T-helper 17 cell (primary cell): ENCODE measurements around the gene SMCO3. TPM values are rescaled to one million over a fixed set of nuclear protein-coding genes. Genes with fewer than 3 reads are reported as not detected.

Source experiments
- ATAC-seq: fragments of 150-1000 bp; cut with Tn5 transposase; 2 replicates; pipeline ENCODE4 v1.10.0; 2021; ENCODE audit warnings: mild to moderate bottlenecking, moderate library complexity
- DNase-seq, 3 donors: peaks; one replicate each; pipeline versions ENCODE4 v3.0.0 to v3.0.0-alpha.2; 2020 to 2021
- H3K9me3 ChIP-seq: one replicate; pipeline ENCODE4 v1.7.0; 2013; ENCODE audit warnings: low read length, mild to moderate bottlenecking; ENCODE audit not compliant: control insufficient read depth, poor library complexity, severe bottlenecking
- H3K27ac Mint-ChIP-seq: one replicate; pipeline ENCODE4 v1.8.0; 2022; ENCODE audit warnings: mild to moderate bottlenecking, moderate library complexity, mixed read lengths
- H3K27me3 Mint-ChIP-seq: one replicate; pipeline ENCODE4 v1.8.0; 2022; ENCODE audit warnings: mixed read lengths
- H3K36me3 Mint-ChIP-seq: one replicate; pipeline ENCODE4 v1.8.0; 2022; ENCODE audit warnings: low read depth, mixed read lengths
- H3K4me1 Mint-ChIP-seq: one replicate; pipeline ENCODE4 v1.8.0; 2022; ENCODE audit warnings: mild to moderate bottlenecking, mixed read lengths
- H3K4me3 Mint-ChIP-seq: one replicate; pipeline ENCODE4 v1.8.0; 2022; ENCODE audit warnings: mild to moderate bottlenecking, moderate library complexity, mixed read lengths
- total RNA-seq, 4 donors: library from RNA in 2 of 4; stranded (reverse) in 2 of 4; gene quantifications; one replicate each; pipeline ENCODE4 v1.2.3 and lab custom pipeline; 2022 to 2026

The SMCO3 gene
- total RNA-seq, 2 donors from 2014 or later = not detected

GRCh38 chr12:14810953-14811483 is 3.0 kb downstream of the SMCO3 start:
- peaks cover 6% of the 10 kb centered on the region for H3K4me1 Mint-ChIP-seq
- H3K4me3 Mint-ChIP-seq = no peak overlapping the region
- no peaks in the 10 kb centered on the region for H3K36me3 Mint-ChIP-seq
- peaks cover 5% of the 10 kb centered on the region for H3K27me3 Mint-ChIP-seq
- DNase-seq = no peak
- no peak for ATAC-seq
- no peaks in the 10 kb centered on the region for H3K9me3 ChIP-seq
- H3K27ac Mint-ChIP-seq = no peak overlapping the region

- no peak for ATAC-seq
- no peaks in the 10 kb centered on the region for H3K9me3 ChIP-seq
- peaks cover 6% of the 10 kb centered on the region for H3K4me1 Mint-ChIP-seq
- H3K27ac Mint-ChIP-seq = no peak overlapping the region
- DNase-seq = no peak
- no peaks in the 10 kb centered on the region for H3K36me3 Mint-ChIP-seq
- peaks cover 5% of the 10 kb centered on the region for H3K27me3 Mint-ChIP-seq
- H3K4me3 Mint-ChIP-seq = no peak overlapping the region
These were observed 3.6 kb downstream of the SMCO3 start for GRCh38 chr12:14810167-14810952.

GRCh38 chr12:14803830-14804160 is 10.2 kb downstream of the SMCO3 start:
- DNase-seq (no peak), ATAC-seq (peak; percentile 15)
- H3K4me3 Mint-ChIP-seq = no peak overlapping the region
- no peak overlapping the region for H3K27ac Mint-ChIP-seq
- peaks cover 3% of the 10 kb centered on the region for H3K36me3 Mint-ChIP-seq
- H3K27me3 Mint-ChIP-seq = no peaks in the 10 kb centered on the region
- H3K9me3 ChIP-seq = no peaks in the 10 kb centered on the region
- H3K4me1 Mint-ChIP-seq = peaks cover 18% of the 10 kb centered on the region

- Mint-ChIP-seq H3K27ac (no peak within 1 kb of the TSS), H3K4me1 (peaks cover 18% of the 10 kb centered on the region), H3K36me3 (peaks cover 3% of the 10 kb centered on the region), H3K27me3 (no peaks in the 10 kb centered on the region), H3K4me3 (no peak within 1 kb of the TSS)
- H3K9me3 ChIP-seq = no peaks in the 10 kb centered on the region
- peak; percentile 68 to 79 (median 68) for DNase-seq
- ATAC-seq = peak; percentile 95
These were observed 10.8 kb downstream of the SMCO3 start, which contains the start of the genes C12orf60 and WBP11 for GRCh38 chr12:14803011-14803829. Gene C12orf60, plus strand, starts transcription at chr12:14803670. Its CDS starts 19,266 bp downstream, at chr12:14822936. Gene WBP11, minus strand, starts transcription at chr12:14803478. Its CDS starts 2,095 bp downstream, at chr12:14801383.

- peaks cover 3% of the 10 kb centered on the region for H3K36me3 Mint-ChIP-seq
- ATAC-seq (no peak), DNase-seq (no peak)
- H3K27ac Mint-ChIP-seq = no peak overlapping the region
- no peaks in the 10 kb centered on the region for H3K9me3 ChIP-seq
- H3K4me3 Mint-ChIP-seq = no peak overlapping the region
- peaks cover 18% of the 10 kb centered on the region for H3K4me1 Mint-ChIP-seq
- no peaks in the 10 kb centered on the region for H3K27me3 Mint-ChIP-seq
These were observed 11.3 kb downstream of the SMCO3 start for GRCh38 chr12:14802721-14803010.

GRCh38 chr12:14802247-14802646 is 11.7 kb downstream of the SMCO3 start:
- Mint-ChIP-seq H3K4me3 (no peak overlapping the region), H3K36me3 (peaks cover 3% of the 10 kb centered on the region), H3K27ac (no peak overlapping the region), H3K4me1 (peaks cover 21% of the 10 kb centered on the region), H3K27me3 (no peaks in the 10 kb centered on the region)
- H3K9me3 ChIP-seq = no peaks in the 10 kb centered on the region
- no peak for ATAC-seq
- DNase-seq = no peak

GRCh38 chr12:14795028-14795448 is 18.9 kb downstream of the SMCO3 start:
- no peak for ATAC-seq
- peak overlapping the region; percentile 11 for H3K27ac Mint-ChIP-seq

GRCh38 chr12:14785568-14785967 is 28.4 kb downstream of the SMCO3 start:
- no peaks in the 10 kb centered on the region for H3K9me3 ChIP-seq
- Mint-ChIP-seq H3K4me1 (peaks cover 1% of the 10 kb centered on the region), H3K4me3 (no peak overlapping the region), H3K36me3 (peaks cover 6% of the 10 kb centered on the region), H3K27ac (no peak overlapping the region), H3K27me3 (no peaks in the 10 kb centered on the region)
- no peak for DNase-seq
- no peak for ATAC-seq

More at GRCh38 chr12:14795028-14795448, 18.9 kb downstream of the SMCO3 start:
- Mint-ChIP-seq H3K4me1 (peaks cover 14% of the 10 kb centered on the region), H3K4me3 (no peak overlapping the region), H3K27me3 (no peaks in the 10 kb centered on the region), H3K36me3 (peaks cover 17% of the 10 kb centered on the region)
- no peaks in the 10 kb centered on the region for H3K9me3 ChIP-seq
- no peak for DNase-seq

GRCh38 chr12:14784471-14784870 is 29.5 kb downstream of the SMCO3 start:
- Mint-ChIP-seq H3K27ac (no peak overlapping the region), H3K36me3 (peaks cover 4% of the 10 kb centered on the region), H3K27me3 (no peaks in the 10 kb centered on the region), H3K4me3 (no peak overlapping the region), H3K4me1 (peaks cover 7% of the 10 kb centered on the region)
- no peaks in the 10 kb centered on the region for H3K9me3 ChIP-seq
- ATAC-seq = no peak
- no peak for DNase-seq

GRCh38 chr12:14782756-14783155 is 31.2 kb downstream of the SMCO3 start:
- Mint-ChIP-seq H3K27me3 (no peaks in the 10 kb centered on the region), H3K4me3 (no peak overlapping the region), H3K27ac (no peak overlapping the region), H3K36me3 (peaks cover 4% of the 10 kb centered on the region), H3K4me1 (peaks cover 11% of the 10 kb centered on the region)
- ATAC-seq (no peak), DNase-seq (no peak)
- H3K9me3 ChIP-seq = no peaks in the 10 kb centered on the region

GRCh38 chr12:14781563-14781962 is 32.4 kb downstream of the SMCO3 start:
- Mint-ChIP-seq H3K27me3 (no peaks in the 10 kb centered on the region), H3K36me3 (peaks cover 2% of the 10 kb centered on the region), H3K4me3 (no peak overlapping the region), H3K4me1 (peaks cover 11% of the 10 kb centered on the region), H3K27ac (no peak overlapping the region)
- DNase-seq (no peak), ATAC-seq (no peak)
- no peaks in the 10 kb centered on the region for H3K9me3 ChIP-seq

GRCh38 chr12:14780859-14781258 is 33.1 kb downstream of the SMCO3 start:
- DNase-seq (no peak), ATAC-seq (no peak)
- peaks cover 17% of the 10 kb centered on the region for H3K4me1 Mint-ChIP-seq
- no peak overlapping the region for H3K27ac Mint-ChIP-seq
- H3K27me3 Mint-ChIP-seq = no peaks in the 10 kb centered on the region
- H3K4me3 Mint-ChIP-seq = no peak overlapping the region
- peaks cover 2% of the 10 kb centered on the region for H3K36me3 Mint-ChIP-seq
- H3K9me3 ChIP-seq = no peaks in the 10 kb centered on the region

GRCh38 chr12:14779834-14780233 is 34.1 kb downstream of the SMCO3 start:
- ATAC-seq = no peak
- no peak for DNase-seq
- no peaks in the 10 kb centered on the region for H3K27me3 Mint-ChIP-seq
- H3K4me1 Mint-ChIP-seq = peaks cover 26% of the 10 kb centered on the region
- no peak overlapping the region for H3K27ac Mint-ChIP-seq
- H3K9me3 ChIP-seq = no peaks in the 10 kb centered on the region
- no peak overlapping the region for H3K4me3 Mint-ChIP-seq
- H3K36me3 Mint-ChIP-seq = peaks cover 2% of the 10 kb centered on the region
